ENCODE measurements around the gene AGO3. TPM values are rescaled to one million over a fixed set of nuclear protein-coding genes. Genes with fewer than 3 reads are reported as not detected.

AGO3 gene
- total RNA-seq, 2 experiments from 2014 or later: 31.3 to 34.5 TPM

- H3K36me3 Mint-ChIP-seq (ENCODE audit: low read depth): no peaks in the 10 kb centered on the region
- TF ChIP-seq, protein P1, sequence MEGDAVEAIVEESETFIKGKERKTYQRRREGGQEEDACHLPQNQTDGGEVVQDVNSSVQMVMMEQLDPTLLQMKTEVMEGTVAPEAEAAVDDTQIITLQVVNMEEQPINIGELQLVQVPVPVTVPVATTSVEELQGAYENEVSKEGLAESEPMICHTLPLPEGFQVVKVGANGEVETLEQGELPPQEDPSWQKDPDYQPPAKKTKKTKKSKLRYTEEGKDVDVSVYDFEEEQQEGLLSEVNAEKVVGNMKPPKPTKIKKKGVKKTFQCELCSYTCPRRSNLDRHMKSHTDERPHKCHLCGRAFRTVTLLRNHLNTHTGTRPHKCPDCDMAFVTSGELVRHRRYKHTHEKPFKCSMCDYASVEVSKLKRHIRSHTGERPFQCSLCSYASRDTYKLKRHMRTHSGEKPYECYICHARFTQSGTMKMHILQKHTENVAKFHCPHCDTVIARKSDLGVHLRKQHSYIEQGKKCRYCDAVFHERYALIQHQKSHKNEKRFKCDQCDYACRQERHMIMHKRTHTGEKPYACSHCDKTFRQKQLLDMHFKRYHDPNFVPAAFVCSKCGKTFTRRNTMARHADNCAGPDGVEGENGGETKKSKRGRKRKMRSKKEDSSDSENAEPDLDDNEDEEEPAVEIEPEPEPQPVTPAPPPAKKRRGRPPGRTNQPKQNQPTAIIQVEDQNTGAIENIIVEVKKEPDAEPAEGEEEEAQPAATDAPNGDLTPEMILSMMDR (IDR thresholded peaks at IDR 0.05): no peak
- H3K9me3 Mint-ChIP-seq: no peaks in the 10 kb centered on the region
- Histone ChIP-seq H3K27me3 (ENCODE audit: control insufficient read depth in 1 of 2, insufficient read depth in 2 of 2, low read length in 2 of 2) (no peaks in the 10 kb centered on the region), H3K4me1 (ENCODE audit: insufficient read depth, low read length) (no peaks in the 10 kb centered on the region), H3K4me3 (ENCODE audit: low read length) (no peak overlapping the region), H3K36me3 (ENCODE audit: insufficient read depth, low read length) (no peaks in the 10 kb centered on the region), H3K9me3 (ENCODE audit: control insufficient read depth in 1 of 2, insufficient read depth in 1 of 2, low read length in 2 of 2) (no peaks in the 10 kb centered on the region), H3K27ac (ENCODE audit: low read depth in 1 of 2, low read length in 2 of 2) (no peak overlapping the region)
- H3K4me3 Mint-ChIP-seq: no peak overlapping the region
- ChIA-PET CTCF (no interaction called here), POLR2A (no interaction called here)
- peaks cover 14% of the 10 kb centered on the region for H3K4me1 Mint-ChIP-seq (ENCODE audit: low read depth)
- ATAC-seq (ENCODE audit: poor library complexity) (no peak), DNase-seq (no peak)
- intact Hi-C loops (cut with DNase I, micrococcal nuclease): no loop called here
- no peak overlapping the region for H3K27ac Mint-ChIP-seq
- peaks cover 7% of the 10 kb centered on the region for H3K27me3 Mint-ChIP-seq
Measured at GRCh38 chr1:36115200-36115669, 184.3 kb downstream of the AGO3 start.

GRCh38 chr1:36115931-36116330, 185.0 kb downstream of the AGO3 start:
- Histone ChIP-seq H3K4me3 (ENCODE audit: low read length) (no peak overlapping the region), H3K27me3 (ENCODE audit: control insufficient read depth in 1 of 2, insufficient read depth in 2 of 2, low read length in 2 of 2) (no peaks in the 10 kb centered on the region), H3K9me3 (ENCODE audit: control insufficient read depth in 1 of 2, insufficient read depth in 1 of 2, low read length in 2 of 2) (no peaks in the 10 kb centered on the region), H3K36me3 (ENCODE audit: insufficient read depth, low read length) (no peaks in the 10 kb centered on the region), H3K4me1 (ENCODE audit: insufficient read depth, low read length) (no peaks in the 10 kb centered on the region), H3K27ac (ENCODE audit: low read depth in 1 of 2, low read length in 2 of 2) (no peak overlapping the region)
- no peak for ATAC-seq (ENCODE audit: poor library complexity)
- intact Hi-C loops (cut with DNase I, micrococcal nuclease): no loop called here
- no peaks in the 10 kb centered on the region for H3K9me3 Mint-ChIP-seq
- TF ChIP-seq, protein P1 (IDR thresholded peaks at IDR 0.05): no peak
- CTCF ChIA-PET: no interaction called here
- DNase-seq: no peak
- H3K27me3 Mint-ChIP-seq: peaks cover 8% of the 10 kb centered on the region
- peaks cover 13% of the 10 kb centered on the region for H3K4me1 Mint-ChIP-seq (ENCODE audit: low read depth)
- H3K4me3 Mint-ChIP-seq: no peak overlapping the region
- POLR2A ChIA-PET: no interaction called here
- H3K36me3 Mint-ChIP-seq (ENCODE audit: low read depth): no peaks in the 10 kb centered on the region
- no peak overlapping the region for H3K27ac Mint-ChIP-seq

DNA sequence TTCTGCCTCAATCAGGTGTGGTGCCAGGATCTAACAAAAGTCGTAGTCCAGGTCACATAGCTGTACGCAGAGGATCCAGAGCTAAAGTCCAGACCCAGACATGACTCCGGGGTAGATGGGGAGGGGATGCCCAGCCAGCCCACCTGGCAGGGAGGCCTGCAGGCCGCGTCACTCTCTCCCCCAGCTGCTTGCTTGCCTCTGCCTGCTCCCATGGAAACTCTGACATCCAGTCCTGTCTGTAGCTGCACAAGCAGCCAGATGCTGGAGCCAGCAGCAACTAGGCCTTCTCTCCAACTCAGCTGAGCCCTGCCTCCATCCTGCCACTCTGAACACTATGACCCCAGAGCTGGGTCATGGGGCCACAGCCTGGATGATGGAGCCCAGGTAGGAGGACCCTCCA, 186.0 kb downstream of the AGO3 start:
- no peak for DNase-seq
- no peak overlapping the region for H3K27ac Mint-ChIP-seq
- no peaks in the 10 kb centered on the region for H3K4me1 ChIP-seq (ENCODE audit: insufficient read depth, low read length)
- no peak overlapping the region for H3K27ac ChIP-seq (ENCODE audit: low read depth in 1 of 2, low read length in 2 of 2)
- H3K27me3 ChIP-seq (ENCODE audit: control insufficient read depth in 1 of 2, insufficient read depth in 2 of 2, low read length in 2 of 2): peaks cover 0 to 2% of the 10 kb centered on the region in 2 experiments
- no peaks in the 10 kb centered on the region for H3K36me3 Mint-ChIP-seq (ENCODE audit: low read depth)
- no peaks in the 10 kb centered on the region for H3K9me3 Mint-ChIP-seq
- H3K4me3 Mint-ChIP-seq: no peak overlapping the region
- CTCF ChIA-PET: no interaction called here
- no peaks in the 10 kb centered on the region for H3K36me3 ChIP-seq (ENCODE audit: insufficient read depth, low read length)
- no peak for ATAC-seq (ENCODE audit: poor library complexity)
- H3K9me3 ChIP-seq (ENCODE audit: control insufficient read depth in 1 of 2, insufficient read depth in 1 of 2, low read length in 2 of 2): no peaks in the 10 kb centered on the region
- TF ChIP-seq, protein P1 (IDR thresholded peaks at IDR 0.05): no peak
- H3K4me1 Mint-ChIP-seq (ENCODE audit: low read depth): peaks cover 6% of the 10 kb centered on the region
- intact Hi-C loops (cut with DNase I, micrococcal nuclease): no loop called here
- H3K4me3 ChIP-seq (ENCODE audit: low read length): no peak overlapping the region
- POLR2A ChIA-PET: no interaction called here
- peaks cover 12% of the 10 kb centered on the region for H3K27me3 Mint-ChIP-seq

Measured in CD4-positive, alpha-beta T cell (primary cell).